NCI-H1694 (cell line): ENCODE data around the gene ATP2A1.
"Not testable (repeated sequence)": the region's sequence is repeated elsewhere in the genome, so short reads cannot be mapped to it uniquely, and the experiment has no call there.

Experiments used
- DNase-seq: peaks from one replicate; lab custom pipeline; 2025; lab: John Stamatoyannopoulos, UW

The ATP2A1 gene

GRCh38 chr16:28881565-28881964 is 3.3 kb downstream of the ATP2A1 start:
- not testable (repeated sequence) for DNase-seq

DNA sequence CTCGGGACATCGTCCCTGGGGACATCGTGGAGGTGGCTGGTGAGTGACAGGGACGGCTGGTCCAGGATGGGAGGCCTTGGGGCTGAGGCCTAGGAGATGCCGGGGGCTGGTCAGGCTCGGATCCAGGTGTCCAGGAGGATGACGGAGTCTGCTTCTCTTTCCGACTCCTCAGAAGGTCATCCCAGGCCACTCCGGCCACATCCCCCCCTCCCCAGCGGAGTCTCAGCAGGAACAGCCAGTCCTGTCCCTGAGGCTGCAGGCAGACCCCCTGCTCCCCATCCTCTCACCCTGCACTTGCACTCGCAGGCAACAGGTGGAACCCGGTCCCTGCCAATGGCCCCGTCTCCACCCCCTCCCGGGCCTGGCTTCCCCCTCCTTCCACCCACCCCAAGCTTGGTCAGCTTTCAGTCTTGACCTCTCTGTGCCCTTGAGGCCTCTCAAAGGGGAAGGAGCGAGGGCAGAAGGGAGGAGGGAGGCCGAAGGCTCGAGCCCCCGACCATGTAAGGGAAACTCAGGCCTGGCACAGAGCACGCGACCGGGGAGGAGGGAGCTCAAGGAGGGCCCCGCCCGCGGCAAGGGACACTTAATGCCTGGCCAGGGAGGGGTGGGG is 4.4 kb downstream of the ATP2A1 start:
- no peak for DNase-seq

DNA sequence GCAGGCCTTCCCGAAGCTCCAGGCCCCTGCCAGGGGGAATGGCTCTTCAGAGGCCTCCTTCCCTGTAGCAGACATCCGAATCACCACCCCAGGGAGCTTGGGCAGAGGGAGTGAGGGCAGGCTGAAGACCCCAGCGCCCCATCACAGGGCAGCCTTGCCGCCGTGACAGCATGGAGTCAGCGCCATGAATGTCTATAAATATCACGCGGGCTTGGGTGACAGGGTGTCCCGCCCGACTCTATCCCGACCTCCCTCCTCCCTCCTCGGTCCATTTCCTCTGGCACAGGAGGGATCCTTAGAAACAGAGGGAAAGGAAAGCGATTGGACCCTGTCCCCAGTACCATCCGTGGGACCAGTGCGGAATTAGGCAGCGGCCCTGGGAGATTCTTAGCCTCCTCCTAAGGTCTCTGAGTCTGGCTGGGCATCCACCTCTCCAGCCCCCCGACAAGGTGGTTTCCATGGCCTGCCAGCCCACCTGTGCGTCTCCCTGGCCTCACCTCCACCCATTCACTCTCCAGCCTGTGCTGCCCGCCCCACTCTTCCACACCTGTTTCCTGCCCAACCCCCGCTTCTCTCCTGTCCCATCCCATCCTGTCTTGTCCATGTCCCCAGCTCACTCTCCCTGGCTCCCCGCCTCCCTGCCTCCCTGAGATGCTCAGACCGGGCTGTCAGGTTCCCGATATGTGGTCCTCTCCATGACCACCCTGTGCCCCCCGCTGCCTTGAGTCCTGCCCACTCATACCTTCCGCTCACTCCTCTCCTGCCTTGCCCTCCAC is 5.1 kb downstream of the ATP2A1 start:
- no peak for DNase-seq

- DNase-seq = no peak
Measured at GRCh38 chr16:28884045-28884444, 5.8 kb downstream of the ATP2A1 start.

- DNase-seq = no peak
Measured at GRCh38 chr16:28886945-28887344, 8.7 kb downstream of the ATP2A1 start.

DNA sequence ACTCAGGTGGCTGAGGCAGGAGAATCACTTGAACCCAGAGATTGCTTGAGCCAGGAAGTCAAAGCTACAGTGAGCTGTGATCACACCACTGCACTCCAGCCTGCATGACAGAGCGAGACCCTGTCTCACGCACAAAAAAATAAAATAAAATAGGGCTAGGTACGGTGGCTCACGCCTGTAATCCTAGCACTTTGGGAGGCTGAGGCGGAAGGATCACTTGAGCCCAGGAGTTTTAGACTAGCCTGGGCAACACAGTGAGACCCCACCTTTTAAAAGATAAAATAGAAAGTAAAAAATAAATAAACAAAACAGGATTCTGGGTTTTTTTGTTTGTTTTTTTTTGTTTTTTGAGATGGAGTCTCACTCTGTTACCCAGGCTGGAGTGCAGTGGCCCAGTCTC is 12.1 kb downstream of the ATP2A1 start:
- not testable (repeated sequence) for DNase-seq

DNA sequence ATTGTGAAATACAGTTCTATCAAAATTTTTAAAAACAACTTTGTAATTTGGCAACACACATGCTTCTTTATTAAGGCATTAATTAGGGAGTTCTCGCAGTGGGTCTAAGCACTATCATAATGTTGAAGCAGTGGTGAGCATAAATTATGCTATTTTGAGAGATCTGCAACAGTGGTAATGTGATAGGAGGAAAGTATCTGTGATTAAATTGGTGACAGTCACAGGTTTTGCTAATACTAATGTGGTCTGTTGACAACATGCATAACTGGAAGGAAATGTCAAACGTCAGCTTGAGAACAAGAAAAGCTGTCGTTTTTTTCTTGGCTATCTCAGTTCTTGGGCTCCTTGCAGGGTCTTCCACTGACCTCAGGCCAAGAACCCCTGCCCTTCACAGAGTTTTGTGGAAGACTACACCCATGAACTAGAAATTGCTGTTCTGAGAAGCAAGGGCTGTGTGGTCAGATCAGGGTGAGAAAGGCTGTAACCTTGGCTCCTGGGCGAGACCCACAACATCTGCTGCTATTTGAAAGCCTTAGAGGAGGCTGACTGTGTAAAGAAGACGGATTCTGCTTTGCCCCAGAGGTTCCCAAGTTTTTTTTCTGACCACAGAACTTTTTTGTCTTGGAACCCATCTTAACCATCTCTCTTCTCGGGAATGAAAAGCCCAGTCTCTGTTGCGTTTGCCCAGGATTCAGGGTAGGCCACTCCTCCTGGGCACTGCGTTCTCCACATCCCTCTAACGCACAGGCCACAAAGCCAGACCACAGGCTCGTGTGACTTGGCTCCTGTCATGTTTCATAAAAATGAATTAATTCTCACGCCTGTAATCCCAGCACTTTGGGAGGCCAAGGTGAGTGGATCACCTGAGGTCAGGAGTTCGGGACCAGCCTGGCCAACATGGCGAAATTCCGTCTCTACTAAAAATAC is 13.9 kb downstream of the ATP2A1 start:
- DNase-seq = no peak

DNA sequence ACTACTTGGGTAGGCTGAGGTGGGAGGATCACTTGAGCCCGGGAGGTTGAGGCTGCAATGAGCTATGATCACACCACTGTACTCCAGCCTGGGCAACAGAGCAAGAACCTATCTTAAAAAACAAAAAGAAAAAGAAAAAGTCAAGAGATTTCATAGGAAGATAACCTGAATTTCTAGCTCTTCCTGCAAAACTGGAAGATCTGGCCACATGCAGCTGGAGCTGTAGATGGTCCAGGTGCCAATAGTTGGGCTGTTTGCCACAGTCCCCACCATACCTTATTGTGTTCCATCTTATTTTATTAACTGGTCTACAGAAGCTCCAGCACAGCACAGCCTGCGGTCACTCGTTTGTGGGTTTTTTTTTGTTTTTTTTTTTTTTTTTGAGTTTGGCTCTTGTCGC is 15.0 kb downstream of the ATP2A1 start:
- DNase-seq = no peak

GRCh38 chr16:28895609-28896008 is 17.3 kb downstream of the ATP2A1 start:
- no peak for DNase-seq

- DNase-seq = no peak
Measured at GRCh38 chr16:28897826-28898225, 19.5 kb downstream of the ATP2A1 start.

GRCh38 chr16:28898266-28898665 is 20.0 kb downstream of the ATP2A1 start:
- no peak for DNase-seq

DNA sequence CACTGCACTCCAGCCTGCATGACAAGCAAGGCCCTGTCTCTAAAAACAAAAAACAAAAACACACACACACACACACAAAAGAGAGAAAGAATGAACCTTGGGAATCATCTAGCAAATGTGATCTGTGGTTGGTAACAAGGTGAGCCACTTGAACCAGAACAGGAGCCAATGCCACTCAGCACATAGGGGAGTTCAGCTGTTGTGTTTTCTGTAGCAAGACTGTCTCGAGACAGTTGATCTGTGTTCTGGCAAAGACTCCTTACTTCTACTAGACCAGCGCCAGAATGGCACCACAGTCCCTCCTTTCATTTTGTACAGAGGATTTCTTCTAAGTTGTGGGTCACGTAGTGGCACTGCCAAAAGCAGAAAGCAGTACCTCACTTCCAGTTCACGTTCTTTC is 20.7 kb downstream of the ATP2A1 start:
- no peak for DNase-seq

GRCh38 chr16:28899882-28900590 is 21.7 kb downstream of the ATP2A1 start:
- no peak for DNase-seq

DNA sequence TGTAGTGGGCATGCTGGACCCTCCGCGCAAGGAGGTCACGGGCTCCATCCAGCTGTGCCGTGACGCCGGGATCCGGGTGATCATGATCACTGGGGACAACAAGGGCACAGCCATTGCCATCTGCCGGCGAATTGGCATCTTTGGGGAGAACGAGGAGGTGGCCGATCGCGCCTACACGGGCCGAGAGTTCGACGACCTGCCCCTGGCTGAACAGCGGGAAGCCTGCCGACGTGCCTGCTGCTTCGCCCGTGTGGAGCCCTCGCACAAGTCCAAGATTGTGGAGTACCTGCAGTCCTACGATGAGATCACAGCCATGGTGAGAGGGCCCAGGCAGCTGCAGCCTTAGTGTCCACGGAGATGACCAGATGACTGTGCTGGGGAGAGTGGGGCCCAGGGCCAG is 22.3 kb downstream of the ATP2A1 start:
- DNase-seq = no peak

- no peak for DNase-seq
Measured at GRCh38 chr16:28901862-28902261, 23.6 kb downstream of the ATP2A1 start.

GRCh38 chr16:28902909-28903308 is 24.6 kb downstream of the ATP2A1 start:
- no peak for DNase-seq

- no peak for DNase-seq
Measured at GRCh38 chr16:28903344-28904042, 25.2 kb downstream of the ATP2A1 start.

DNA sequence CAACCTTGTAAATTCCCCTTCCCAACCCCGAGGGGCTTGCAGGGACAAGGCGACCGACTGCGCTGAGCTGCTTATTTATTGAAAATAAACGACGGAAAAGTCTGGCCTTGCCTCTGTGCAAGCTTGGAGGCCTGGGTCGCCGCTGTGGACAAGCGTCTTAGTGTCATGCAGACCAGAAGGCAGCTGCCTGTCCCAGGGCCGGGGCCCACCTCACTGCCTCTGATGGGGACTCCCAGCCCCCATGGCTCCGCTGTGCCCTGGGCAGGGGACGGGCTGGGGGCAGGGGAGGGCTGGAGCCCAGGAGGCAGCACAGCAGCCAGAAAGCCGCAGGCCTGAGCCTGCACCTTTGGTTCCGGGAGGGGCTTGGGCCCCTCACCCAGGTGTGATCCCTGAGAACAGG is 26.1 kb downstream of the ATP2A1 start:
- DNase-seq = no peak

DNA sequence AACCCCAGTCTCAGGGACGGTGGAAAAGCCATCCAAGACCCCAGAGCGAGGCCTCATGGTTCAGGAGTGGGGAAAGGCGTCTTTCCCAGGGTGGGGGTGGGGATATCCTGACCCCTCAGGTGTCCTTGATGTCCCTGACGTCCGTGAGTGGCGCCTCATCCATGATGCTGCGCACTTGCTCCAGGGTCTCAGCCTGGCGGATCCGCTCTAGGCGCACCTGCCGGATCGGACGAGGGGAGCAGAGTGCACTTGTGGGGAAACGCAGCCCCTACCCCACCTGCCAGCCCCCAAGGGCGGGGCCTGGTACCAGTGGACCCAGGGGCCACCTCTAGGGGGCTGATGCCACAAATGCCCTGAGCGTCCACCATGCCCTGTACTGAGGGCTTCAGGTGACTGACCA is 26.5 kb downstream of the ATP2A1 start:
- no peak for DNase-seq

DNA sequence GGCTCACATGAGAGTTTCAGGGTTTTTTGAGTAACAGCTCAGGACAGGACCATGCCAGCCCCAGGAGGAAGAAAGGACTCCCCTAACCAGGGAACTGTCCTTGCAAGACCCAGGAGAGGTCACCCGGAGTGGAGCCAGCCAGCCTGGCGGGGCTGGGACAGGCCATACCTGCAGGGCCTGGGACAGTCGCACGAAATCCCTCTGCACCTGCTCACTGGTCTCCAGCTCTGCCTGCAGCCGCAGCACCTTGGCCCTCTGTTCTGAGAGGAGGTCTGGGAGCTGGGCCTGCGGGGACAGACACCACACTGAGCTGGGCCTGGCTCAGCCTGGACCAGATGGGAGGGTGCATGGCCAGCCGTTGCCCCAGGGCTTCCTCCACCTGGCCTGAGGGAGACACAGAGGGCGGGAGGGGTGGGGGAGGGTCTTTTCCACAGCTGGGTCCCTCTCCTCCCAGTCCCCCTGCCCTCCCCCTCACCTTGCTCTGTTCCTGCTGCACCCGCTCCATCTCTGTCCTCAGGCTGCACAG is 27.0 kb downstream of the ATP2A1 start:
- no peak for DNase-seq

GRCh38 chr16:28905800-28906372 is 27.6 kb downstream of the ATP2A1 start:
- no peak for DNase-seq
